IPS-15b (cell line): ENCODE data around the gene KCTD8.

Experiments
- H3K27me3 ChIP-seq: one replicate; pipeline ENCODE4 v1.6.1; 2013; ENCODE audit warnings: low read length; ENCODE audit not compliant: control insufficient read depth, insufficient read depth
- H3K36me3 ChIP-seq: one replicate; pipeline ENCODE4 v1.6.1; 2013; ENCODE audit warnings: low read length; ENCODE audit not compliant: control insufficient read depth, insufficient read depth
- H3K4me1 ChIP-seq: one replicate; pipeline ENCODE4 v1.6.1; 2013; ENCODE audit warnings: mild to moderate bottlenecking, low read length; ENCODE audit not compliant: control insufficient read depth, insufficient read depth
- H3K4me3 ChIP-seq: one replicate; pipeline ENCODE4 v1.5.1; 2013; ENCODE audit warnings: low read depth, low read length
- H3K9ac ChIP-seq: one replicate; pipeline ENCODE4 v1.6.1; 2013; ENCODE audit warnings: low read depth, mild to moderate bottlenecking, low read length
- H3K9me3 ChIP-seq: one replicate; pipeline ENCODE4 v1.6.1; 2013; ENCODE audit warnings: mild to moderate bottlenecking, low read length; ENCODE audit not compliant: control insufficient read depth, insufficient read depth

The KCTD8 gene

GRCh38 chr4:44448521-44449461, at the start of gene KCTD8:
TSS of gene KCTD8 (minus strand) at chr4:44448809.
- Histone ChIP-seq H3K9me3 (no peaks in the 10 kb centered on the region), H3K9ac (no peak within 1 kb of the TSS), H3K4me3 (peak within 1 kb of the TSS; percentile 74), H3K4me1 (no peaks in the 10 kb centered on the region), H3K36me3 (no peaks in the 10 kb centered on the region), H3K27me3 (peaks cover 54% of the 10 kb centered on the region)

GRCh38 chr4:44494810-44495701, 46.4 kb upstream of the KCTD8 start:
- Histone ChIP-seq H3K9me3 (no peaks in the 10 kb centered on the region), H3K4me3 (no peak overlapping the region), H3K9ac (no peak overlapping the region), H3K36me3 (no peaks in the 10 kb centered on the region), H3K4me1 (no peaks in the 10 kb centered on the region), H3K27me3 (no peaks in the 10 kb centered on the region)

DNA sequence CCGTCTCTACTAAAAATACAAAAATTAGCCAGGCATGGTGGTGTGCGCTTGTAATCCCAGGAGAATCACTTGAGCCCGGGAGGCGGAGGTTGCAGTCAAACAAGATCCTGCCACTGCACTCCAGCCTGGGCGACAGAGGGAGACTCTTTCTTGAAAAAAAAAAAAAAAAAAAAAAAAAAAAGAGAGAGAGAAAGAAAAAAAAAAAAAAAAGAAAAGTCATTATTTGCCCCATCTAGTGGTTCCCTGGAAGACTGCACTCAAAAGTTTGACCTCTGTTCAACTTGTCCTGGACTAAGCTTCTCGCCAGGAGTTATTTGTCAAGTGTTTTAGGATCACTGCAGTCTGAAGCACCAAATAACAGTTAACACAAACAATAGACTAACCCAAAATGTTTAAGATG, 45.3 kb upstream of the KCTD8 start:
- no peak overlapping the region for H3K4me3 ChIP-seq
- H3K4me1 ChIP-seq, result no peaks in the 10 kb centered on the region
- no peaks in the 10 kb centered on the region for H3K9me3 ChIP-seq
- no peaks in the 10 kb centered on the region for H3K36me3 ChIP-seq
- H3K9ac ChIP-seq, result no peak overlapping the region
- H3K27me3 ChIP-seq, result no peaks in the 10 kb centered on the region

- Histone ChIP-seq H3K9ac (no peak overlapping the region), H3K36me3 (no peaks in the 10 kb centered on the region)
These were observed 38.7 kb upstream of the KCTD8 start for GRCh38 chr4:44487341-44487740.

DNA sequence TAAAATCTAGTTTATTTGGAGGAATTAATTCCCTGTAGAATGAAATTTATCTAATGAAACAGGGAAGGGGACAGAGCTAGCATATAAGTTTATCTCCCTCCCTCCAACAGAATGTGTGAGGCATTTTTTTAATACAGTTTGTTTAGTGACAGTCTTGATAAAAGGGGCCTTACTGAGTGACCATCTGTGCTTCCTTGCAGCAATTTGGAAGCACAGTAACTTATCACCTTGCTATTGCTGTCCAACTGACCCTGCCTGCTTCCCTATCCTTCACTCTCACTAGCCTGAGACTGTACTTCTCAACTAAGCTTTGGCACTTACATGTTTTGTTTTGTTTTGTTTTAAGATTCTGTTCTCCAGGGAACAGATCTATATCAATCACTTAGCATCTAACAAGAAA, 31.1 kb upstream of the KCTD8 start:
- Histone ChIP-seq H3K36me3 (no peaks in the 10 kb centered on the region), H3K27me3 (no peaks in the 10 kb centered on the region), H3K9me3 (no peaks in the 10 kb centered on the region), H3K9ac (no peak overlapping the region), H3K4me1 (no peaks in the 10 kb centered on the region), H3K4me3 (no peak overlapping the region)

More at GRCh38 chr4:44487341-44487740, 38.7 kb upstream of the KCTD8 start:
- Histone ChIP-seq H3K4me1 (no peaks in the 10 kb centered on the region), H3K9me3 (no peaks in the 10 kb centered on the region), H3K27me3 (no peaks in the 10 kb centered on the region), H3K4me3 (no peak overlapping the region)

- H3K9ac ChIP-seq, result no peak overlapping the region
- H3K4me3 ChIP-seq, result no peak overlapping the region
- no peaks in the 10 kb centered on the region for H3K36me3 ChIP-seq
- H3K4me1 ChIP-seq, result no peaks in the 10 kb centered on the region
- H3K27me3 ChIP-seq, result no peaks in the 10 kb centered on the region
- H3K9me3 ChIP-seq, result no peaks in the 10 kb centered on the region
These were observed 13.7 kb upstream of the KCTD8 start for GRCh38 chr4:44462259-44462658.

DNA sequence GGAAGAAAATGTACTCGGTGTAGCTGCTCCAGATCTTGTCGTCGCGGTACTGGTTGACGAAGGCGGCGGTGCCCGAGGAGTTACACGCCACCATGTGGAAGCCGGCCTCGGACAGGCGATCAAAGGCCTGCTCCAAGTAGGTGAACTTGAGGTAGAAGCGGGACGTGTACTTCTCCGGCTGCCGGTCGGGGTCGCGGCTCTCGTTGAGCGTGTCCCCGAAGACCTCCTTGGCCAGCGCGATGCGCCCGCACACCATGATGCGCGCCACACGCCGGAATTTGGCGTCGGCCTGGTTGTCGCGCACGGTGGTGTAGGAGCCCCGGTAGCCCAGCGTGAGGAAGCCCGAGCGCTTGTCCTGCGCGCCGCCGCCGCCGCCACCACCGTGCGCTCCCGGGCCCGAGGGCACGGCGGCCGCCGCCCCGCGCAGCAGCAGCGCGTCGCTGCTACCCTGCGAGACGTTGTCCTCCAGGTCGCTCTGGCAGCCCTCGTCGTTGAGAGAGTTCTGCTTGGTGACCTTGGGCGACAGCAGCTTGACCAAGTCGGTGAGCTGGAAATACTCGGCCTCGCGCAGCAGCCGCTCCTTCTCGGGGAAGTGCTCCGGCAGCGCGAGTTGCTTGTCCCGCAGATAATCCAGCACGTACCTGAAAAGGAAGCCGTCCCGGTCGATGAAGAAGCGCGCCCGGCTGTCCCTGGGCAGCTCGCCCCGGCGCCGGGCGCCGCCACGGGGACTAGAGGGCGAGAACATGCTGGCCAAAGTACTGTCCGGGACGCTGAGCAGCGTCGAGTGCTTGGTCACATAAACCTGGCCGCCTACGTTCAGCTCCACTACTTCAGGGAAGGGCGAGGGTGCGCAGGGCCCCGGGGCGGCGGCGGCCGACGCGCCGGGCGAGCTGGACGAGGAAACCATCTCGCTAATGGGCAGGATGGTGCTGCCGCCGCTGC, 775 bp downstream of the KCTD8 start:
- Histone ChIP-seq H3K9ac (no peak overlapping the region), H3K4me3 (peak overlapping the region; percentile 74), H3K27me3 (peaks cover 54% of the 10 kb centered on the region), H3K4me1 (no peaks in the 10 kb centered on the region), H3K36me3 (no peaks in the 10 kb centered on the region), H3K9me3 (no peaks in the 10 kb centered on the region)

GRCh38 chr4:44446801-44447562, 1.6 kb downstream of the KCTD8 start:
- no peak overlapping the region for H3K9ac ChIP-seq
- H3K4me1 ChIP-seq, result no peaks in the 10 kb centered on the region
- H3K4me3 ChIP-seq, result peak overlapping the region; percentile 74
- H3K36me3 ChIP-seq, result no peaks in the 10 kb centered on the region
- peaks cover 54% of the 10 kb centered on the region for H3K27me3 ChIP-seq
- no peaks in the 10 kb centered on the region for H3K9me3 ChIP-seq

DNA sequence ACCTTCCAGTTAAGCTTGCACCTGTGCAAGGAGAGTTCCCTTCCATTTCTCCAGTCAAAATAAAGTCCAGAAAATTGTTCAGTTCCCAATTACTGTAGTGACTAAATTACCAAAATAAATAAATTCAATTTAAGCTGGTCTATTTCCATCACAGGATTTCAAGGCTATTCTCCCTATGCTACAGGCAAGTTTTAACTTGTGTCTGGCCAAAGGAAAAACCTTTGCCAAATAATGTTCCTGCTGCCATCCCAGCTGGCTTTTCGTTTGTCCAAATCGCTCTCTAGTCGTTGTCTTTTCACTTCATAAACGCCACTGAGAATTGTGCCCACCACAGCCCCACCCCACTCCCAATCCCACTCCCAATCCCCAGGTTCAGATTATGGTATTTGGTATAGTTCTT, 2.4 kb downstream of the KCTD8 start:
- Histone ChIP-seq H3K27me3 (peaks cover 50% of the 10 kb centered on the region), H3K4me1 (no peaks in the 10 kb centered on the region), H3K36me3 (no peaks in the 10 kb centered on the region), H3K4me3 (peak overlapping the region; percentile 74), H3K9me3 (no peaks in the 10 kb centered on the region), H3K9ac (no peak overlapping the region)

GRCh38 chr4:44438687-44439086, 9.9 kb downstream of the KCTD8 start:
- Histone ChIP-seq H3K27me3 (no peaks in the 10 kb centered on the region), H3K9ac (no peak overlapping the region), H3K4me1 (no peaks in the 10 kb centered on the region), H3K9me3 (no peaks in the 10 kb centered on the region), H3K36me3 (no peaks in the 10 kb centered on the region), H3K4me3 (no peak overlapping the region)
